ENCODE data around the gene TMEM222.

Gene TMEM222

DNA sequence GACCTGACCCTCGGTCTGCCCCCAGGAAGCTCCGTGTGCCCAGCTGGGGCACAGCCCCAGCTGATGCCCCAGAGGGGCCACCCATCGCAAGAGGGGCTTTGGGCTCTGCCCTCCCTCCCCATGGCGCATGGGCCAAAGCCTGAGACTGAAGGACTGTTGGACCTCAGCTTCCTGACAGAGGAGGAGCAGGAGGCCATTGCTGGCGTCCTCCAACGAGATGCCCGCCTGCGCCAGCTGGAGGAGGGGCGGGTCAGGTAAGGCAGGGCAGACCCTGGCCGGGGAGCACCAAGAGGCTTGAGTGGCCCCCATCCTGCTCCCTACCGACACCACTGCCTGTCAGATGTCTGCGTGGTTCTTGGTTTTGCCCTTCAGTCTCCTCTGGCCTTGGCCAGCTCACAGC is 23.3 kb downstream of the TMEM222 start:
- no peak for TF ChIP-seq EZH2phosphoT487 (IDR thresholded peaks at IDR 0.05; ENCODE audit: borderline replicate concordance)
- TF ChIP-seq, protein P1, sequence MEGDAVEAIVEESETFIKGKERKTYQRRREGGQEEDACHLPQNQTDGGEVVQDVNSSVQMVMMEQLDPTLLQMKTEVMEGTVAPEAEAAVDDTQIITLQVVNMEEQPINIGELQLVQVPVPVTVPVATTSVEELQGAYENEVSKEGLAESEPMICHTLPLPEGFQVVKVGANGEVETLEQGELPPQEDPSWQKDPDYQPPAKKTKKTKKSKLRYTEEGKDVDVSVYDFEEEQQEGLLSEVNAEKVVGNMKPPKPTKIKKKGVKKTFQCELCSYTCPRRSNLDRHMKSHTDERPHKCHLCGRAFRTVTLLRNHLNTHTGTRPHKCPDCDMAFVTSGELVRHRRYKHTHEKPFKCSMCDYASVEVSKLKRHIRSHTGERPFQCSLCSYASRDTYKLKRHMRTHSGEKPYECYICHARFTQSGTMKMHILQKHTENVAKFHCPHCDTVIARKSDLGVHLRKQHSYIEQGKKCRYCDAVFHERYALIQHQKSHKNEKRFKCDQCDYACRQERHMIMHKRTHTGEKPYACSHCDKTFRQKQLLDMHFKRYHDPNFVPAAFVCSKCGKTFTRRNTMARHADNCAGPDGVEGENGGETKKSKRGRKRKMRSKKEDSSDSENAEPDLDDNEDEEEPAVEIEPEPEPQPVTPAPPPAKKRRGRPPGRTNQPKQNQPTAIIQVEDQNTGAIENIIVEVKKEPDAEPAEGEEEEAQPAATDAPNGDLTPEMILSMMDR (conservative IDR thresholded peaks at IDR 0.05; ENCODE audit: low read length): no peak
- H2AFZ ChIP-seq (ENCODE audit: low read length): no peak overlapping the region
- peaks cover 2% of the 10 kb centered on the region; the same call in 1 of the 2 replicates for H3K36me3 ChIP-seq (ENCODE audit: insufficient read depth, low read length)
- H3F3A ChIP-seq (ENCODE audit: low read depth): no peaks in the 10 kb centered on the region
- H3K27me3 ChIP-seq (ENCODE audit: insufficient read depth, low read length, poor library complexity, severe bottlenecking): no peaks in the 10 kb centered on the region
- no peaks in the 10 kb centered on the region for H3K9me3 ChIP-seq (ENCODE audit: insufficient read depth, low read depth, low read length)
- H4K20me1 ChIP-seq (ENCODE audit: insufficient read depth, low read length, poor library complexity, severe bottlenecking): no peaks in the 10 kb centered on the region
- H3K79me2 ChIP-seq (ENCODE audit: insufficient read depth, low read length): peaks cover 40% of the 10 kb centered on the region
- peaks cover 22% of the 10 kb centered on the region for H3K4me1 ChIP-seq (ENCODE audit: insufficient read depth, low read length, poor library complexity, severe bottlenecking)
- peak overlapping the region; percentile 42 for H3K4me3 ChIP-seq (ENCODE audit: low read length, poor library complexity, severe bottlenecking)
- H3K4me2 ChIP-seq (ENCODE audit: low read depth, low read length, poor library complexity, severe bottlenecking): peak overlapping the region; percentile 97
- no peaks in the 10 kb centered on the region for H3K9me2 ChIP-seq (replicated peaks; ENCODE audit: low read depth, low read length)
- H3K9ac ChIP-seq (ENCODE audit: low read depth, low read length, poor library complexity, severe bottlenecking): peak overlapping the region; percentile 28

DNA sequence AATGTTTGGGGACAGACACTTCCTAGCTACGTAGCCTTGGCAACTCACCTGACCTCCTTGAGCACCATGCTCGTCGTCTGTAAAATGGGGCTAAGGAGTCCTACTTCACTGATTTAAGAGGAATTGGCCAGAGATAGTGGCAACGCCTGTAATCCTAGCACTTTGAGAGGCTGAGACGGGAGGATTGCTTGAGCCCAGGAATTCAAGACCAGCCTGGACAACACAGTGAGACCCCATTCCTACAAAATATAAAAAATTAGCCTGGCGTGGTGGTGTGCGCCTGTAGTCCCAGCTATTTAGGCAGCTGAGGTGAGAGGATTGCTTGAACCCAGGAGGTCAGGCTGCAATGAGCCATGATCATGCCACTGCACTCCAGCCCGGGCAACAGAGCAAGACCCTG is 24.4 kb downstream of the TMEM222 start:
- H3K79me2 ChIP-seq (ENCODE audit: insufficient read depth, low read length): peaks cover 40% of the 10 kb centered on the region
- H4K20me1 ChIP-seq (ENCODE audit: insufficient read depth, low read length, poor library complexity, severe bottlenecking): no peaks in the 10 kb centered on the region
- H3K36me3 ChIP-seq (ENCODE audit: insufficient read depth, low read length): peaks cover 5% of the 10 kb centered on the region; the same call in 1 of the 2 replicates
- H3K9me2 ChIP-seq (replicated peaks; ENCODE audit: low read depth, low read length): no peaks in the 10 kb centered on the region
- H3K4me3 ChIP-seq (ENCODE audit: low read length, poor library complexity, severe bottlenecking): no peak overlapping the region
- H2AFZ ChIP-seq (ENCODE audit: low read length): no peak overlapping the region
- no peaks in the 10 kb centered on the region for H3K27me3 ChIP-seq (ENCODE audit: insufficient read depth, low read length, poor library complexity, severe bottlenecking)
- TF ChIP-seq, protein P1 (conservative IDR thresholded peaks at IDR 0.05; ENCODE audit: low read length): no peak
- TF ChIP-seq EZH2phosphoT487 (IDR thresholded peaks at IDR 0.05; ENCODE audit: borderline replicate concordance): no peak
- H3K4me1 ChIP-seq (ENCODE audit: insufficient read depth, low read length, poor library complexity, severe bottlenecking): peaks cover 15% of the 10 kb centered on the region
- no peak overlapping the region for H3K4me2 ChIP-seq (ENCODE audit: low read depth, low read length, poor library complexity, severe bottlenecking)
- no peaks in the 10 kb centered on the region for H3F3A ChIP-seq (ENCODE audit: low read depth)
- H3K9ac ChIP-seq (ENCODE audit: low read depth, low read length, poor library complexity, severe bottlenecking): no peak overlapping the region
- no peaks in the 10 kb centered on the region for H3K9me3 ChIP-seq (ENCODE audit: insufficient read depth, low read depth, low read length)

DNA sequence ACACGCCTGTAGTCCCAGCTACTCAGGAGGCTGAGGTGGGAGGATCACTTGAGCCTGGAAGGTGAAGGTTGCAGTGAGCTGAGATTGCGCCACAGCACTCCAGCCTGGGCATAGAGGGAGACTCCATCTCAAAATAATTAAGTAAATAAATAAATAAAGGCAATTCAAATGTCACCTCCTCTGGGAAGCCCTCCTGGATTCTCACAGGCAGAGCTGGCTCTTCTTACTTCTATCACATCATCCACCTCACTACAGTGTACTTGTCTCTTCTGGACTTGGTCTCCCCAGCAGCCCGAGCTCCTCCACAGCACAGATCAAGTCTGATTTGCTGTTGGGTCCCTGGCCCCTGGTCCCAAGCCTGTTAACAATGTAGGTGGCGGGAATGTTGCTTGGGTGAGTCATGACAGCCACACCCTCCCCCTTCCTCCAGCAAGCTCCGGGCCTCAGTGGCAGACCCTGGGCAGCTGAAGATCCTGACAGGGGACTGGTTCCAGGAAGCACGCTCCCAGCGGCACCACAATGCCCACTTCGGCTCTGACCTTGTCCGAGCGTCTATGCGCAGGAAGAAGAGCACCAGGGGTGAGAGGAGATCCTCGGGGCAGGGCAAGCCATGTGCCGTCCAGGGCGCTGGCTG is 25.1 kb downstream of the TMEM222 start:
- Histone ChIP-seq H2AFZ (ENCODE audit: low read length) (no peak overlapping the region), H3K36me3 (ENCODE audit: insufficient read depth, low read length) (peaks cover 5% of the 10 kb centered on the region; the same call in 1 of the 2 replicates), H3K27me3 (ENCODE audit: insufficient read depth, low read length, poor library complexity, severe bottlenecking) (no peaks in the 10 kb centered on the region), H3F3A (ENCODE audit: low read depth) (no peaks in the 10 kb centered on the region), H3K9ac (ENCODE audit: low read depth, low read length, poor library complexity, severe bottlenecking) (no peak overlapping the region), H3K4me3 (ENCODE audit: low read length, poor library complexity, severe bottlenecking) (no peak overlapping the region), H3K79me2 (ENCODE audit: insufficient read depth, low read length) (peaks cover 38% of the 10 kb centered on the region), H3K9me3 (ENCODE audit: insufficient read depth, low read depth, low read length) (no peaks in the 10 kb centered on the region), H3K4me1 (ENCODE audit: insufficient read depth, low read length, poor library complexity, severe bottlenecking) (peaks cover 12% of the 10 kb centered on the region), H3K9me2 (replicated peaks; ENCODE audit: low read depth, low read length) (no peaks in the 10 kb centered on the region), H4K20me1 (ENCODE audit: insufficient read depth, low read length, poor library complexity, severe bottlenecking) (no peaks in the 10 kb centered on the region), H3K4me2 (ENCODE audit: low read depth, low read length, poor library complexity, severe bottlenecking) (no peak overlapping the region)
- no peak for TF ChIP-seq EZH2phosphoT487 (IDR thresholded peaks at IDR 0.05; ENCODE audit: borderline replicate concordance)
- TF ChIP-seq, protein P1 (conservative IDR thresholded peaks at IDR 0.05; ENCODE audit: low read length): no peak

Data from Loucy (cell line).